Measurements from ENCODE around the gene GNG12. TPM values are rescaled to one million over a fixed set of nuclear protein-coding genes. Genes with fewer than 3 reads are reported as not detected.

GNG12 gene
- total and polyA plus RNA-seq, 9 of the 15 experiments (the other 6 are each of a cell fraction or from before 2014, with no cell fraction given), result 2.6 to 6.0 (median 4.1) TPM

DNA sequence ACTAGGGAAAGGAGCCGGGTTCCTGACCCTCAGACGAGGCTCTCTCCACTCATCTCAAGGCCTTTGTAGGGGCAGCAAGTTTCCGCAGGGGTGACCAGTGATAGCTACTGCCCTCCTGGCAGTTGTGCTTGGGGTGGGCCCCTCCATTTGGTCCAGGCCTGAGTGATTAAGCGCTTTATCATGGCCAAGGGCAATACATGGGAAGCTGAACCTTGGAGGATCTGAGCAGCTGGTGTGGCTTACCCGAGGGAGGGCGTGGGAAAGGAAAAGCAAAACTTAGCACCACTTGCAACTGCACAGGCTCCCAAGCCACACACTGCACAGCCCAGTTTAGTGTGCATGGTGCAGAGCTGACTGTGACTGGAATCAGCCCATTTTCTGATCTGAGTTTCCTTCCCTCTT lies 100.5 kb downstream of the GNG12 start (continued):
- no peak for TF ChIP-seq NR4A1 (CRISPR knock-in tag; IDR thresholded peaks at IDR 0.05)
- TF ChIP-seq NR4A1 (tag; IDR thresholded peaks at IDR 0.05), result peak; percentile 70
- no peak for TF ChIP-seq ZNF324 (CRISPR knock-in tag; IDR thresholded peaks at IDR 0.05)
- no peak for TF ChIP-seq NFYB (IDR thresholded peaks at IDR 0.05; ENCODE audit: extremely low read depth, insufficient read length)
- TF ChIP-seq, protein P1, sequence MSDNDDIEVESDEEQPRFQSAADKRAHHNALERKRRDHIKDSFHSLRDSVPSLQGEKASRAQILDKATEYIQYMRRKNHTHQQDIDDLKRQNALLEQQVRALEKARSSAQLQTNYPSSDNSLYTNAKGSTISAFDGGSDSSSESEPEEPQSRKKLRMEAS (CRISPR knock-in tag; IDR thresholded peaks at IDR 0.05), result 0 out of 2 replicates have a peak, but pooled peaks have one; percentile 31
- peak; percentile 59; the same call in 1 of the 2 replicates for TF ChIP-seq DMBX1 (CRISPR knock-in tag; IDR thresholded peaks at IDR 0.05; ENCODE audit: borderline replicate concordance)
- peak; percentile 5; the same call in 1 of the 2 replicates for TF ChIP-seq NFIC (IDR thresholded peaks at IDR 0.05)
- no peak for TF ChIP-seq REST (IDR thresholded peaks at IDR 0.05; ENCODE audit: borderline replicate concordance)
- TF ChIP-seq REST (CRISPR knock-in tag; IDR thresholded peaks at IDR 0.05; ENCODE audit: low read depth), result no peak
- TF ChIP-seq NRF1 (conservative IDR thresholded peaks at IDR 0.05 in 1 of 2, IDR thresholded peaks at IDR 0.05 in 1 of 2), result no peak
- TF ChIP-seq, protein P2, sequence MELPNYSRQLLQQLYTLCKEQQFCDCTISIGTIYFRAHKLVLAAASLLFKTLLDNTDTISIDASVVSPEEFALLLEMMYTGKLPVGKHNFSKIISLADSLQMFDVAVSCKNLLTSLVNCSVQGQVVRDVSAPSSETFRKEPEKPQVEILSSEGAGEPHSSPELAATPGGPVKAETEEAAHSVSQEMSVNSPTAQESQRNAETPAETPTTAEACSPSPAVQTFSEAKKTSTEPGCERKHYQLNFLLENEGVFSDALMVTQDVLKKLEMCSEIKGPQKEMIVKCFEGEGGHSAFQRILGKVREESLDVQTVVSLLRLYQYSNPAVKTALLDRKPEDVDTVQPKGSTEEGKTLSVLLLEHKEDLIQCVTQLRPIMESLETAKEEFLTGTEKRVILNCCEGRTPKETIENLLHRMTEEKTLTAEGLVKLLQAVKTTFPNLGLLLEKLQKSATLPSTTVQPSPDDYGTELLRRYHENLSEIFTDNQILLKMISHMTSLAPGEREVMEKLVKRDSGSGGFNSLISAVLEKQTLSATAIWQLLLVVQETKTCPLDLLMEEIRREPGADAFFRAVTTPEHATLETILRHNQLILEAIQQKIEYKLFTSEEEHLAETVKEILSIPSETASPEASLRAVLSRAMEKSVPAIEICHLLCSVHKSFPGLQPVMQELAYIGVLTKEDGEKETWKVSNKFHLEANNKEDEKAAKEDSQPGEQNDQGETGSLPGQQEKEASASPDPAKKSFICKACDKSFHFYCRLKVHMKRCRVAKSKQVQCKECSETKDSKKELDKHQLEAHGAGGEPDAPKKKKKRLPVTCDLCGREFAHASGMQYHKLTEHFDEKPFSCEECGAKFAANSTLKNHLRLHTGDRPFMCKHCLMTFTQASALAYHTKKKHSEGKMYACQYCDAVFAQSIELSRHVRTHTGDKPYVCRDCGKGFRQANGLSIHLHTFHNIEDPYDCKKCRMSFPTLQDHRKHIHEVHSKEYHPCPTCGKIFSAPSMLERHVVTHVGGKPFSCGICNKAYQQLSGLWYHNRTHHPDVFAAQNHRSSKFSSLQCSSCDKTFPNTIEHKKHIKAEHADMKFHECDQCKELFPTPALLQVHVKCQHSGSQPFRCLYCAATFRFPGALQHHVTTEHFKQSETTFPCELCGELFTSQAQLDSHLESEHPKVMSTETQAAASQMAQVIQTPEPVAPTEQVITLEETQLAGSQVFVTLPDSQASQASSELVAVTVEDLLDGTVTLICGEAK (IDR thresholded peaks at IDR 0.05), result no peak
- TF ChIP-seq, protein P2 (CRISPR knock-in tag; IDR thresholded peaks at IDR 0.05), result no peak

All from K562 (cell line).